Erythroblast (primary cell): ENCODE results near the gene XYLT1.

Experiments used
- DNase-seq, 2 experiments: peaks; one replicate each; lab custom pipeline; 2025; lab: John Stamatoyannopoulos, UW
- GATA1 ChIP-seq: IDR thresholded peaks from 2 replicates; pipeline ENCODE4 v1.6.1; 2011; ENCODE audit warnings: low read depth, mild to moderate bottlenecking, control low read depth, low read length, moderate library complexity
- POLR2A ChIP-seq: IDR thresholded peaks from 2 replicates; pipeline ENCODE4 v1.6.1; 2011; ENCODE audit warnings: mild to moderate bottlenecking, low read length

The XYLT1 gene

DNA sequence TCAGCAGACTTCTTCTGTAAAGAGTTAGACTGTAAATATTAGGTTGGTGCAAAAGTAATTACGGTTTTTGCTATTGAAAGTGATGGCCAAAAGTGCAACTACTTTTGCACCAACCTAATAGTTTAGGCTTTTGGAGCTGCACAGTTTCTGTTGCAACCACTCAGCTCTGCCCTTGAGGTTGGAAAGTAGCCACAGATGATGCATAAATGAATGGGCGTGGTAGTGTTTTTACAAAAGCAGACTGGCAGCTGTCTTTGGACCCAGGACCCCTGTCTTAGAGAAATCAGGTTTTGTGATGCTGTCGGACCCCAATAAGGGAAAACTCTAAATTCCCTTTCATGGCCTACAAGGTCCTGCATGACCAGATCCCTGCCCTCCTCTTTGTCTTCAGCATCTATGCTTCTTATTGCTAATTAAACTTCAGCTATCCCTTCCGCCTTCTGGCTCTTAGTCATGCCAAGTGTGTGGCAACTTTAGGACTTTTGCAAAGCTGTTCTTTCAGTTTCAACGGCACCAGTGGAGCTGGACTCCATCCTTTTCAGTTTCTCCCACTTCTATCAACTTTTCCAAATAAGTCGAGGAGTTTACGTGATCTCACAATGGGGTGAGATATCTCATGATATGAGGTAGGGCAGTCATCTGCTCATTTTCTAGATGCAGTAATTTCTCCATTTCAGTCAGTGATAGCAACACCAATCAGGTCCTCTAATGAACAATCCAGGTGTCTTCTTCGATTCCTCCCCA lies 232.3 kb downstream of the XYLT1 start:
- no peak for DNase-seq

DNA sequence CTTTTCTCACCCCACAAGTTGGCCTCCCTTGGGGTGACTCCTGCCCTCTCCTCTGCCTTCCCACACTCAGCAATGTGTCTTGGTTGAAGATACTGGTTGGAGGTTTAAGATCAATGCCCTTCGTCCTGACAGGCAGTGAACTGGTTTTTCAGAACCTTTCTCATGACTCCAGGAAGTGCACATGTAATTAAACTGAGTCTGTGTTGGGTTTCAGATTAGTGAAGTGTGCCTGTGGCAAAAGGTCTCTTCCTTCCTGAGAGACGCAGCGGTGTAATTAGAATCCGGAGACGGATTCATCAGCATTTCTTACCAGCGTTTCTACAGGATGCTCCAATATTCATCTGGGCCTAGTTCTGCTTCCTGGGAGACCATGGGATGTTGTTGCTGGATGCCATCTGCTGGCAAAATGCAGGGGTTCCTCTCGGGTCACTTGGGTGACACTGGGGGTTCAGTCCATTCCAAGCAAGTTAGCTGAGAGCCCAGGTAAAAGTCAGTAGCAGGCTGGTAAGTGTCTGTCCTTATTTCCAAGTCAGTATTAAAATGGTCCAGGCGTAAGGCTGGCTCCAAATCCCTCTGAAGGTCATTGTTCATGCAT lies 233.3 kb downstream of the XYLT1 start:
- TF ChIP-seq GATA1 (no peak), POLR2A (no peak)
- DNase-seq, result no peak

More for the DNA sequence above, 232.3 kb downstream of the XYLT1 start:
- no peak for TF ChIP-seq GATA1
- no peak for TF ChIP-seq POLR2A

DNA sequence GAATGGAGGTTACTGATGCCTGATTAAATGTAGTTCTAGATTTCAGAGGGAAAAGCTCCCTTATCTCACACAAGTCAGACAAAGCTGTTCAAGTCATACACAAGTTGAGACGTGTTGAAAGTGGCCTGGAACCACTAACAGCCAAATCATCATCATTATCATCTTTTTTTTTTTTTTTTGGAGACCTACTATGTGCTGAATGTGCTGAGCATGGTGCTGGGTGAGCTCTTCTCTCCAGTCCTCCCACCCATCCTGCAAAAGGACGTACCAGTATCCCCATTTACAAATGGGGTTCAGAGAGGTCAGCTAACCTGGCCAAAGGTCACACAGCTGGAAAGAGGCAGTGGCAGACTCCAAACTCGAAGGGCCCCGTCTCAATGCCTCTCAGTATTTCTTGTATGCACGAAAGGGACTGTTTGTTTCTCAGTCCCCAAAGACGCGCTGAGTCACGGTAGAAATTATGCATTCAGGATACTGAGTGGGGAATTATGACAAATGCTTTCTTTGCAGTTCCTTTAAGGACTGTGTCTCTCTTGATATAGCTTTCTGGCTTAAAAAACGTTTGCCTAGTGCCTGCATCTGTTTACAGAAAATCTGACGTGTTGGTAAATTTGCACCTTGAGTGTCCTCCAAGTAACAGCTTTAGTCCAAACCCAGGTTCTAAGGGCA lies 235.5 kb downstream of the XYLT1 start:
- DNase-seq, result no peak
- no peak for TF ChIP-seq GATA1
- TF ChIP-seq POLR2A, result no peak

DNA sequence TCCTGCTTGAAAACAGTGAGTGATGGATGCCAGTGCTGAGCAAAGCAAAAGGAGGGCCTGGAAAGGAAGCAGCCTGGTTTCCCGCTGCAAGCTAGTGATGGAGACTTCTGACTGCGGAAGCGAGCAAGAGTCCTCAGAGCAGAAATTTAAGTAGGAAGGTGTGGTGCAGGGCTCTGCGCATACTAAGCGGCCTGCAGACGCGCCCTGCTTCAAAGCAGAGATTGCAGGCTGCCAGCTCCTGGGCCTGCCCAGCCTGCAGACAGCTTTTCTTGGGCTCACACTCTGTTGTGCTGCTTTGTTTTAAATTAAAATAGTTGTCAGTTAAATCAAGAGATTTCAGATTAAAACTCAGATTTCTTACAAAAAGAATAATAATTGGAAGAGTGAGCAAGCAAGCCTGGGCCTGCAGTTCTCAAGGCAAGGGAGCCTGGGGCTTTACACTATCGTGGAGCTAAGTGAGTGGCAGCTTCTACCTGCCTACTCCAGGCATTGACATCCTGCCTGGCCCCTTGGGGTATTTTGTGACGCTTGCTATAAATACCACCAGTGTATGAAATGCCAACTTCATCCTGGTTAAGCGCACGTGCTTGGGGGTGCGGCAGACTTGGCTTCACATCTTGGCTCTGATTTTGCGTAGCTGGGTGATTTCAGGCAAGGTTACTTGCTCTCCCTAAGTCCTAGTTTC lies 237.3 kb downstream of the XYLT1 start:
- DNase-seq, result no peak
- no peak for TF ChIP-seq POLR2A

DNA sequence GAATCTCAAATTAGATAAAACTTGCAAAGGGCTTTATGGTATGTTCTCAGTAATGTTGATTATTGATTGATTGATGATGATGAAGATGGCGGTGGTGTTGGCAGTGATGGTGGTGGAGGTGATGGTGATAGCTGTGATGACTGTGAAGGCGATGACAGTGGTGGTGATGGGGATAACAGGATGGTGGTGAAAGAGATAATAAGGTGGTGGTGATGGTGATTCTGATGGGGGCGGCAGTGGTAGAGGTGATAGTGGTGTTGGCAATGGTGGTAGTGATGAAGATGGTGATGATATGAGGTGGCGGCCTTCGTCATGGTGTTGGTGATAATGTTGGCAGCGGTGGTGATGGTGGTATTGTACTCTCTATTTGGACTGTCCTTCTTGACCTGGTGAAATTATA lies 238.3 kb downstream of the XYLT1 start:
- TF ChIP-seq POLR2A (no peak), GATA1 (no peak)
- DNase-seq, result no peak

DNA sequence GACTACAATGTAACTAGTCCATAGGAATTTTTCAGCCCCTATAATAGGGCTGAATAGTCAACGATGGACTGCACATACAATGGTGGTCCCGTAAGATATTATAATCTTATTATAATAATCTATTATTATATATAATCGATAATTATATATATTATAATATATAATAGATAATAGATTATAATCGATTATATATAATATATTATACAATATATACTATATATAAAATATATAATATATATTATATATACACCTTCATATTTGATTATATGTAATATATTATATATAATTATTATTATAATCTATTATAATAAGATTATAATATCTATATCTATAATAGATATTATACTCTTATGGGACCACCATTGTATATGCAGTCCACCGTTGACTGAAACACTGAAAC lies 238.8 kb downstream of the XYLT1 start:
- DNase-seq, result no peak
- no peak for TF ChIP-seq POLR2A

DNA sequence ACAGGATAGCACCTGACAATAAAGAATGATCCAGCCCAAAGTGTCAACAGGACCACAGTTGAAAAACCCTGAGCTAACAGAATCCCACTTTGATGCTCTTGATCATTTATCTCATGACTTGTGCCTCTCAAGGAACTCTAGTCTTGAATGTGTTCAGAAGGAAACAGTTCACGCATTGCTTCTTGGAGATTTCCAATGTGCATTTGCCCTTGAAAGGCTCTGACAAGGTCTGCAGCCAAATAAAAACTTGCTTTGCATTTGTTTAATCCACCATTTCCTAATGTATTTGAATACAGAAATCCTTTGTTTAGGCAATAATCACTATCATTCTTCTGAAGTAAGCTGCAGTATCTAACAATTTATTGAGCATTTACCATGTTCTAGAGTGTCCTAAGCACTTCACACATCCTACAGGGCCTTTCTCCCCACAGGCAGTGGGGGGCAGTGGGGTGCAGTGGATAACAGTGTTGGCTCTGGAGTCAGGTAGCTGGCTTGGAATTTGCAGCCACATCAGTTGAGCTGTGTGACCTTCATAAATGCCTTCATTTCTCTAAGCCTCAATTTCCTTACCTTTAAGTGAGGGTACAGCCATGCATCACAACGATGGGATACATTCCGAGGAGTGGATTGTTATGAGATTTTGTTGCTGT lies 239.7 kb downstream of the XYLT1 start:
- no peak for DNase-seq
- no peak for TF ChIP-seq GATA1
- TF ChIP-seq POLR2A, result no peak

DNA sequence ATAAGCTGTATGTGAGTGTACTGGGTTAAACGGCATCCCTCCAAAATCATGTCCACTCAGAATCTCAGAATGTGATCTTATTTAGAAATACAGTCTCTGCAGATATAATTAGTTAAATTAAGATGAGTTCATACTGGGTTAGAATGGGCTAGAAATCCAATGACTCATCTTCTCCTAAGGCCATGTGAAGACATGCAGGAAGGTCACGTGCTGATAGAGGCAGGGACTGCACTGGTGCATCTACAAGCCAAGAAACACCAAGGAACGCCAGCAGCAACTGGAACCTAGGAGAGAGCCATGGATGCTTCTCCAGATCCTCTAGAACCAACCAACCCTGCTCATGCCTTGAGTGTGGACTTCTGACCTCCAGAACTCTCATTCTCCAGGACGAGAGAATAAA lies 241.0 kb downstream of the XYLT1 start:
- DNase-seq, result no peak

DNA sequence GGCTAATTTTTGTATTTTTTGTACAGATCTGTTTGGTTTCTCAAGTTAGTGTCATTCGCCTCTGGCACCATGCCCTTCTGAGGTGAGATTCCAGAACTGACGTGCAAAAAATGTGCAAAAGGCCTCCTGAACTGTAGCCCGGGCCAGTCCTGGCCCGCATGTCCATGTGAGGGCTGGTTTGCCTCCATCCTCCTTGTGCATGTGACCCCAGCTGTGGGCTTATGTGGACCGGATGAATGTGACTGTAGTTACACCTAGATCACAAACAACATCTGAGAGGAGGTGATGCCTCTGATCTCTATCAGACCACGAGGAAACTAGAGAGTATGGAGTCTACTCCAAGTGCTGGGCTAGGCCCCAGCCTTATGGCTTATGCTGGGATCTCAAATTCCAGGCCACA lies 241.6 kb downstream of the XYLT1 start:
- no peak for DNase-seq
- TF ChIP-seq POLR2A (no peak), GATA1 (no peak)

More for the DNA sequence above, 241.0 kb downstream of the XYLT1 start:
- TF ChIP-seq POLR2A (no peak), GATA1 (no peak)

DNA sequence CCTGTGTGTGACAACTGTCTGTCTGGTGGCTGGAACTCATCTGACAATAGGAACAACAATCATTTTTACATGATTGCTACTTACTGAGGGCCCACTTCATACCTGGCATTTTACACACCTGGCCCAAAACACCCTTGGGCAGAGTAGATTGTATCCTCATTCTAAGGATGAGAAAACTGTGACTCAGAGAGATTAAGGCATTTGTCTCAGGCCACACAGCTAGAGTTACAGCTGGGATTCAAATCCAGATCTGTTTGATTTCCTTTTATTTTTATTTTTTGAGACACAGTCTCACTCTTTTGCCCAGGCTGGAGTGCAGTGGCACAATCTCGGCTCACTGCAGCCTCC lies 242.1 kb downstream of the XYLT1 start:
- no peak for DNase-seq
- TF ChIP-seq GATA1, result no peak
- TF ChIP-seq POLR2A, result no peak

DNA sequence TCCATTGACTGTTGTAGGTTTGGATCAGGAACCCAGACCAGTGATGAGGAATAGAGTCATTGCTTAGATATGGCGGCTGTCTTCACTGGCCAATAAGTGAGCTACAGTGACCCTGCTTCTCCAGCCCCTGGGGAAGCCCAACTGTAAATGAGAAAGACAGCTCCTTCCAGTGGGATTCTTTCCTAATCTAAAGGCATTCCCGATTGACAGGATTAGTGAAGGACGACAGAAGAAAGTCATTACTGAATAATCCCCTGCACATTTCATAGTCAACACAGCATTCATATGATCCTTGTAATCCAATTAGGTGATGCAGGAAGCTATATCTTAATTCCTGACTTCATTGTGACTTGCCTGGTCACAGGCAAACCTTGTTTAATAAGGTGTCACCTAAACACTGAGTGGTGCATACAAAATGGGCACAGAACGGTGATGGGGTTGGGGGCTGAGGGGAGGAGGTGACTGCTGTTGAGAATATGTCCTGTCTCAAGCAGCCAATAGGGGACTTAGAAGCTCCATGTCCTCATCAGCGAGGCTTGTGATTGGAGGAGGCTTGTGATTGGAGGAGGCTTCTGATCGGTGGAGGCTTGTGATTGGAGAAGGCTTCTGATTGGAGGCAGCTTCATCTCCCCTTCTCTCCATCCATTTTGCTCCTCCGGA lies 242.6 kb downstream of the XYLT1 start:
- TF ChIP-seq GATA1, result no peak
- no peak for TF ChIP-seq POLR2A
- no peak for DNase-seq

DNA sequence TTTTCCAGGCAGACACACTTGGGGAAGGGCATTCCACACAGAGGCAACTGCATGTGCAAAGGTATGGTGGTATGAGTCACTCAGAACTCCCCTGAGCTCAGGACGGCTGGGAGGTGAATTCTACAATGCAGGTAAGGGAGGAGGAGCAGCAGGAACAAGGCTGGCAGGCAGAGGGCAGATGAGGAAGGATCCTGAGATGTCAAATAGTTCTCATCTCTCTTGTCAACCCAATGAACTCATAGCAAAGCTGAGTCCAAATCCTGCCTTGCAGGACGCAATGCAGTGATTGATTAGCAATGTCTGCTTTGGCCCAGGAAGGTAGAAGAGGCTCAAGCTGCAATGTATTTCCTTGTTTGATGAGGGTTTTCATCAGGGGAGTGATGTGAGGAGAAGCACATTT lies 243.5 kb downstream of the XYLT1 start:
- TF ChIP-seq POLR2A, result no peak
- no peak for TF ChIP-seq GATA1
- no peak for DNase-seq

DNA sequence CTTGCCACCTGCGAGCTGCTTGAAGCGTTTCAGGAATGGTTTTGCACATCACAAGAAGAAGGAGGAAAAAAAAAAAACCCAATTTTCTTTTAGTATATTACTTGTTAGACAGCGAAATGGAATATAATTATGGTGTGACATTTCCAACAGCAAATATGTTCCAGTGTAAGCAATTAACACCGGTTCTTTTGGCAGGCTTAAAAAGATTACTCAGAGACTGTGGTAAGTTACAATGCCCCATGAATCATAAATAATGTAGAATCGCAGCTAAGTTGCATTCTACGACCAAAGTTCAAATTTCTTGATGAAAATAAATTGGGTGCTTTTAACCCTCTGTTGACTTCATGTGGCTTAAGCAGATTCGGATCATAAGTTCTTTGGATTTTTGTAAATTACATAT lies 245.2 kb downstream of the XYLT1 start:
- DNase-seq, result no peak
- no peak for TF ChIP-seq POLR2A
- no peak for TF ChIP-seq GATA1

DNA sequence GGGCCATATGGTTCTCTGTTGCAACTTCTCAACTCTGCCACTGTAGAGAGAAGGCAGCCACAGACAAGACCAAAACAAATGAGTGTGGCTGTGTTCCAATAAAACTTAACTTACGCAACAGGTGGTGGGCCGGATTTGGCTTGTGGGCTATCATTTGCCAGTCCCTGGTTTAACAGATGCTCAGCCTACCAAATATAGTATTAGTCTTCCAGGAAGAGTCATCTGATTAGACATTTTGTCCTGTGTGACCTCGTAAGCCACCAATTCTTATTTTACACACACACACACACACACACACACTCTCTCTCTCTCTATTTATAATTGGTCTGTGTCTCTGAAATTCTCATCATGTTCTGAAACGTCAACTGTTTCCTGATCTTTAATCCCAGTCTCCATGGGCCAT lies 245.9 kb downstream of the XYLT1 start:
- no peak for TF ChIP-seq POLR2A
- no peak for TF ChIP-seq GATA1
- no peak for DNase-seq
